ENCODE results near the gene FOXJ3. TPM values are rescaled to one million over a fixed set of nuclear protein-coding genes. Genes with fewer than 3 reads are reported as not detected.

Gene FOXJ3
- total RNA-seq, 1 experiment from 2014 or later, result 51.1 TPM

DNA sequence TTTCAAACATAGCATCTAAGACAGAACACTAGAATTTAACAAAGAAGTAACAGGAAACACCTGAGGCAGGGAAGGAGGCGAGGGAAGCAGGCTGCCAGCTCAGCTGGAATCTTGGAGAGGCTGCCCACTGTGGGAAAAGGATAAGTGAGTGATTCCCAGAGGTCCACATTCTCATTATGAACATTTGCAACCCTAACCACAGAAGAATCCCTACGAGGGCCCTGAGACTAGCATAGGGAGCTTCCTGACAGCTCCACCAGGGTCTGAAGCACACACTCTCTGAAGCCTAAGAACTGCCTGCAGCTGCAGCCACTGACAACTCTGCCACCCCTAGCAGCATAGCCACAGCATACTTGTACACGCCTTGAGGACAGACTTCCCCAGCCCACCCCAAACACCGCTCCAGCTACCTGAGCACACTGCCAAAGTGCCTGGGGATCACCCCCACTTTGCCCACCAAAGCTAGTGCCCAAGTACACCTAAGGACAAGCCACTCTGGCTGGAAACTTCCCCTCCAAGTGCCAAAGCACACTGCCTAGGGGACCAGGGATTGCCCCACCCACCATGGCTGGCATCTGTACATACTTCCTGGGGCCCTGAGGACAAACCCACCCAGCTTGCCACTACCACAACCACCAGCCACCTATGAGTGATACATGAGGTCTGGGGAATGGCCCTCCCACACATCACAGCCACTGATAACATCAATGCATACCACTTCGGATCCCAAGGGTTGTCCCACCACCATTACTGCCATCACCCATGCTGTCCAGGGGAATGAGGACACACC is 93.9 kb downstream of the FOXJ3 start:
- Histone ChIP-seq H3K79me2 (ENCODE audit: insufficient read depth, low read length) (peaks cover 94% of the 10 kb centered on the region), H3K4me2 (ENCODE audit: low read length) (no peak overlapping the region), H3K4me1 (ENCODE audit: control insufficient read depth in 1 of 2, insufficient read depth in 2 of 2, low read length in 2 of 2) (no peaks in the 10 kb centered on the region), H3K9ac (ENCODE audit: low read length) (no peak overlapping the region), H3K27ac (ENCODE audit: low read depth, low read length) (no peak overlapping the region), H3K9me3 (ENCODE audit: control insufficient read depth in 1 of 2, insufficient read depth in 1 of 2, low read depth in 1 of 2, low read length in 2 of 2) (peaks cover 0 to under 1% of the 10 kb centered on the region in 2 experiments; a peak in 1 of 4 replicates), H4K20me1 (ENCODE audit: insufficient read depth) (no peaks in the 10 kb centered on the region), H3K9me2 (ENCODE audit: insufficient read depth) (no peaks in the 10 kb centered on the region), H3K4me3 (replicated peaks in 1 of 2; ENCODE audit: low read depth in 1 of 2, low read length in 2 of 2) (no peak overlapping the region), H2AFZ (ENCODE audit: low read depth, low read length, poor library complexity, severe bottlenecking) (no peak overlapping the region), H3K27me3 (ENCODE audit: insufficient read depth, low read length) (no peaks in the 10 kb centered on the region), H3K36me3 (ENCODE audit: control insufficient read depth in 1 of 2, insufficient read depth in 2 of 2, low read length in 2 of 2) (peaks cover 0 to 3% of the 10 kb centered on the region in 2 experiments; a peak in 1 of 4 replicates)
- no peak for TF ChIP-seq FOSL1 (IDR thresholded peaks at IDR 0.05; ENCODE audit: low read depth)
- no peak for TF ChIP-seq ELF1 (IDR thresholded peaks at IDR 0.05; ENCODE audit: borderline replicate concordance, low read depth)
- TF ChIP-seq, protein P1, sequence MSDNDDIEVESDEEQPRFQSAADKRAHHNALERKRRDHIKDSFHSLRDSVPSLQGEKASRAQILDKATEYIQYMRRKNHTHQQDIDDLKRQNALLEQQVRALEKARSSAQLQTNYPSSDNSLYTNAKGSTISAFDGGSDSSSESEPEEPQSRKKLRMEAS (IDR thresholded peaks at IDR 0.05), result no peak
- TF ChIP-seq POLR2A (IDR thresholded peaks at IDR 0.05; ENCODE audit: borderline replicate concordance, extremely low read depth, insufficient read depth, insufficient read length), result no peak
- TF ChIP-seq CEBPB (IDR thresholded peaks at IDR 0.05; ENCODE audit: low read depth), result no peak
- TF ChIP-seq TCF7L2 (IDR thresholded peaks at IDR 0.05; ENCODE audit: borderline replicate concordance, extremely low read depth, insufficient read depth, insufficient read length), result no peak
- no peak for TF ChIP-seq RAD21 (IDR thresholded peaks at IDR 0.05; ENCODE audit: low read depth)
- TF ChIP-seq, protein P2, sequence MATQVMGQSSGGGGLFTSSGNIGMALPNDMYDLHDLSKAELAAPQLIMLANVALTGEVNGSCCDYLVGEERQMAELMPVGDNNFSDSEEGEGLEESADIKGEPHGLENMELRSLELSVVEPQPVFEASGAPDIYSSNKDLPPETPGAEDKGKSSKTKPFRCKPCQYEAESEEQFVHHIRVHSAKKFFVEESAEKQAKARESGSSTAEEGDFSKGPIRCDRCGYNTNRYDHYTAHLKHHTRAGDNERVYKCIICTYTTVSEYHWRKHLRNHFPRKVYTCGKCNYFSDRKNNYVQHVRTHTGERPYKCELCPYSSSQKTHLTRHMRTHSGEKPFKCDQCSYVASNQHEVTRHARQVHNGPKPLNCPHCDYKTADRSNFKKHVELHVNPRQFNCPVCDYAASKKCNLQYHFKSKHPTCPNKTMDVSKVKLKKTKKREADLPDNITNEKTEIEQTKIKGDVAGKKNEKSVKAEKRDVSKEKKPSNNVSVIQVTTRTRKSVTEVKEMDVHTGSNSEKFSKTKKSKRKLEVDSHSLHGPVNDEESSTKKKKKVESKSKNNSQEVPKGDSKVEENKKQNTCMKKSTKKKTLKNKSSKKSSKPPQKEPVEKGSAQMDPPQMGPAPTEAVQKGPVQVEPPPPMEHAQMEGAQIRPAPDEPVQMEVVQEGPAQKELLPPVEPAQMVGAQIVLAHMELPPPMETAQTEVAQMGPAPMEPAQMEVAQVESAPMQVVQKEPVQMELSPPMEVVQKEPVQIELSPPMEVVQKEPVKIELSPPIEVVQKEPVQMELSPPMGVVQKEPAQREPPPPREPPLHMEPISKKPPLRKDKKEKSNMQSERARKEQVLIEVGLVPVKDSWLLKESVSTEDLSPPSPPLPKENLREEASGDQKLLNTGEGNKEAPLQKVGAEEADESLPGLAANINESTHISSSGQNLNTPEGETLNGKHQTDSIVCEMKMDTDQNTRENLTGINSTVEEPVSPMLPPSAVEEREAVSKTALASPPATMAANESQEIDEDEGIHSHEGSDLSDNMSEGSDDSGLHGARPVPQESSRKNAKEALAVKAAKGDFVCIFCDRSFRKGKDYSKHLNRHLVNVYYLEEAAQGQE (IDR thresholded peaks at IDR 0.05; ENCODE audit: low read depth), result no peak
- no peak for TF ChIP-seq EGR1 (IDR thresholded peaks at IDR 0.05; ENCODE audit: low read depth)
- TF ChIP-seq SRF (IDR thresholded peaks at IDR 0.05; ENCODE audit: low read depth), result no peak
- TF ChIP-seq EZH2 (IDR thresholded peaks at IDR 0.05), result no peak
- TF ChIP-seq SP1 (IDR thresholded peaks at IDR 0.05; ENCODE audit: low read depth), result no peak
- TF ChIP-seq EZH2phosphoT487 (IDR thresholded peaks at IDR 0.05; ENCODE audit: borderline replicate concordance), result no peak
- no peak for TF ChIP-seq SIN3A (IDR thresholded peaks at IDR 0.05; ENCODE audit: low read depth)
- TF ChIP-seq YY1 (IDR thresholded peaks at IDR 0.05; ENCODE audit: extremely low read depth, insufficient replicate concordance, low read depth, low read length), result no peak
- ATAC-seq (no peak), DNase-seq (ENCODE audit: low read depth, low spot score) (no peak)
- intact Hi-C loops (cut with micrococcal nuclease), result no loop called here
- ChIA-PET RAD21 (ENCODE audit: low non-redundant PET in 1 of 2, low total read pairs in 2 of 2, uncharacterized antibody in 2 of 2, unreplicated experiment in 2 of 2) (no interaction called here), CTCF (no interaction called here), POLR2A (no interaction called here)
- BruUV-seq (replicated peaks), result no TSS peak
